Measurements from ENCODE around the gene SEC23IP.

- TF ChIP-seq, protein P1, sequence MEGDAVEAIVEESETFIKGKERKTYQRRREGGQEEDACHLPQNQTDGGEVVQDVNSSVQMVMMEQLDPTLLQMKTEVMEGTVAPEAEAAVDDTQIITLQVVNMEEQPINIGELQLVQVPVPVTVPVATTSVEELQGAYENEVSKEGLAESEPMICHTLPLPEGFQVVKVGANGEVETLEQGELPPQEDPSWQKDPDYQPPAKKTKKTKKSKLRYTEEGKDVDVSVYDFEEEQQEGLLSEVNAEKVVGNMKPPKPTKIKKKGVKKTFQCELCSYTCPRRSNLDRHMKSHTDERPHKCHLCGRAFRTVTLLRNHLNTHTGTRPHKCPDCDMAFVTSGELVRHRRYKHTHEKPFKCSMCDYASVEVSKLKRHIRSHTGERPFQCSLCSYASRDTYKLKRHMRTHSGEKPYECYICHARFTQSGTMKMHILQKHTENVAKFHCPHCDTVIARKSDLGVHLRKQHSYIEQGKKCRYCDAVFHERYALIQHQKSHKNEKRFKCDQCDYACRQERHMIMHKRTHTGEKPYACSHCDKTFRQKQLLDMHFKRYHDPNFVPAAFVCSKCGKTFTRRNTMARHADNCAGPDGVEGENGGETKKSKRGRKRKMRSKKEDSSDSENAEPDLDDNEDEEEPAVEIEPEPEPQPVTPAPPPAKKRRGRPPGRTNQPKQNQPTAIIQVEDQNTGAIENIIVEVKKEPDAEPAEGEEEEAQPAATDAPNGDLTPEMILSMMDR (IDR thresholded peaks at IDR 0.05; ENCODE audit: insufficient read depth, low read depth, low read length) = no peak
- no peak for TF ChIP-seq EZH2 (IDR thresholded peaks at IDR 0.05; ENCODE audit: insufficient read depth, low read length)
Observed at GRCh38 chr10:119973281-119973680, 80.8 kb downstream of the SEC23IP start.

All from astrocyte (in vitro differentiated cells and primary cell).